NCI-H2029 (cell line): ENCODE data around the gene GPX4.
"Not testable (repeated sequence)": the region's sequence is repeated elsewhere in the genome, so short reads cannot be mapped to it uniquely, and the experiment has no call there.

ENCODE experiments used
- DNase-seq: peaks from one replicate; lab custom pipeline; 2025; lab: John Stamatoyannopoulos, UW

Gene GPX4

DNA sequence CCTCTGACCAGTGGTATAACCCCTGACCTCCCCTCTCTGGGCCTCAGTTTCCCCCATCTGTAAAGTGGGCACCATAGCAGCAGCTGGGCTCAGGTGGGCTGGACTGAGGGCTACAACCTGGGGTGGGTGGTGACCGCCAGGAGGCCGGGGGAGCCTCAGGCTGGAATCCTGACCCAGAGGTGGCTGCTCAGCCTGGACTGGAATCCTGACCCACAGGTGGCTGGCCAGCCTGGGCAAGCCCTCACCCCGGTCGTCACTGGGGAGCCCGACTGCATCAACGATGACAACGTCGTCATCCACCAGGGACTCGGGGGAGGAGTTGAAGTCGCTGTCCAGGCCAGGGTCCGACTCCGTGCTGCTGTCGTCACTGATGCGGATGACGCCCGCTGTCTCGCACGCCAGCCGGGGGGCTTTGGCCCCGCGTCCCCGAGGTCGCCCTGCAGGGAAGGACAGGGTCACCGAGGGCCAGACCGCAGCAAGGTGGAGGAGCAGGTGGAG lies 10.2 kb downstream of the GPX4 start:
- DNase-seq: no peak

DNA sequence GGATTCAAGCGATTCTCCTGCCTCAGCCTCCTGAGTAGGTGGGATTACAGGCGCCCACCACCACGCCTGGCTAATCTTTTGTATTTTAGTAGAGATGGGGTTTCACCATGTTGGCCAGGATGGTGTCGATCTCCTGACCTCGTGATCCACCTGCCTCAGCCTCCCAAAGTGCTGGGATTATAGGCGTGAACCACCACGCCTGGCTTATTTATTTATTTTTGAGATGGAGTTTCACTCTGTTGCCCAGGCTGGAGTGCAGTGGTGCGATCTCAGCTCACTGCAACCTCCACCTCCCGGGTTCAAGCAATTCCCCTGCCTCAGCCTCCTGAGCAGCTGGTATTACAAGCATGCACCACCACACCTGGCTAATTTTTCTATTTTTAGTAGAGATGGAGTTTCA lies 10.9 kb downstream of the GPX4 start:
- DNase-seq: not testable (repeated sequence)

DNA sequence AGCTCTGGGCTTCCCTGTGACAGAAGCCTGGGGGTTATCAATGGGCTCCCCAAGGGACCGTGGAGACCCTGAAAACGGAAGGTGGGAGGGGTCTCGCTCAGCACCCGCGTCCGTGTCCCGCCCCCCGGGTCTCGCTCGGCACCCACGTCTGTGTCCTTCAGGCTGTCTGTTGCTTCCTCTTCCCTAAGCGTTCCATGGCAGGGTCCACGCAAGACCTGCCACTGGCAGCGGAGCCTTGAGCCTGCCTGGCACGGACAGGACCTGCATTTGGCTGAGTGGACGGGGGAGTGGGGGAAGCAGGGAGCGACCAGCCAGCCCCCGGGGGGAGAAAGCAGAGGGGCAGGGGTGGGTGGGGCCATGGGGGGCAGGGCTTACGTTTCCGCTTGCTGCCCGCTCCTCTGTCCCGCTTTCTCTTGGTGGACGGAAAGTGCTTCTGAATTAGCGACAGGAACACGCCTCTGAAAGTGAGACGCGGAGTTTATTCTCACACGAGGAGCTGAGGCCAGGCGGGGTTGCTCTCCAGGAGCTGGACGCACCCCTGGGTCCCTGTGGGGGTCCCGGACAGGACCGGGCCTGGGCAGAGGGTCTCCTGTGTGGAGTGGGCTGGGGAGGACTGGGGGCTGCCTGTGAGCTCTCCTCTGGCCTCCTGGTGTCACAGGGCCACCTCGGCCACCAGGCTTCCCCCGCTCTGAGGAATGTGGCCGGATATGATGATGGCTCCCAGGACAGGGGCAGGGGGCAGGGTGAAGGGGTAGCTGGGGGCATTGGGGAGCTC lies 12.0 kb downstream of the GPX4 start:
- DNase-seq: no peak

DNA sequence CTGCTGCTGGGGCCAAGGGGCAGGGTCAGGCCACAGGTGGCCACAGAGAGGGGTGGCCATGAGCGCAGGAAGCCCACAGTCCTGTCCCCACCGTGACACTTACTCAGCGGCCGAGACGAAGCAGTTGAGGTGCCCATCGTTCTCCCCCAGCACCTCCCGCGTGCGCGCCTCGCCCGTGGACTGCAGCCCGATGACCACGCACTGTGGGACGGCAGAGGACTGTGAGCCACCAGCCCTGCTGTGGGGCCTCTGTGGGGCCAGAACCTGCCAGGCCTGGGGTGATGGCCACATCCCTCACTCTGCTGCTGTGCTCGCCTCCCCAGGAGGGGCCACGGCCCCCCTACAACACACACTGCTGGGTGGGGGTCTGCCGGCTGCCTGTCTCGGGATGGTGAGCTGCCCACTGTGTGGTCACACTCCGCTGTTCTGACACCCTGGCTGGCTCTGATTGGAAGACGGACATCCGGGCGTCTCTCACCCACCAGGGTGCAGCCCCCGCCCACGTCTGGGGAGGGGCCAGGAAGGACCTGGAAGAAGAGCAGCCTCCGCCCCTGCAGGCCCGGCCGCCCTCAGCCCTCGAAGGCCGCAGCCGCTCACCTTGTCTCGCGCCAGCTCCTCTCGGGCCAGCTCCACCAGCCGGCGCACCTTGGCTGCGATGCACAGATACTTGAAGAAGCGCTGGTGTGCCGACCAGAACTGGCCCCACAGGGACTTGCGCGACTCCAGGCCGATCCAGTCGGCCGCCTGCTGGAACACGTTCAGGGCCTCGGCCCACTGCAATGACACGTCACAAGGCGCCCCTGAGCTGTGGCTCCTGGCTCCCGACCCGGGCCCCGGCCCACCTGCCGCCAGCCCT lies 13.2 kb downstream of the GPX4 start:
- DNase-seq: no peak

DNA sequence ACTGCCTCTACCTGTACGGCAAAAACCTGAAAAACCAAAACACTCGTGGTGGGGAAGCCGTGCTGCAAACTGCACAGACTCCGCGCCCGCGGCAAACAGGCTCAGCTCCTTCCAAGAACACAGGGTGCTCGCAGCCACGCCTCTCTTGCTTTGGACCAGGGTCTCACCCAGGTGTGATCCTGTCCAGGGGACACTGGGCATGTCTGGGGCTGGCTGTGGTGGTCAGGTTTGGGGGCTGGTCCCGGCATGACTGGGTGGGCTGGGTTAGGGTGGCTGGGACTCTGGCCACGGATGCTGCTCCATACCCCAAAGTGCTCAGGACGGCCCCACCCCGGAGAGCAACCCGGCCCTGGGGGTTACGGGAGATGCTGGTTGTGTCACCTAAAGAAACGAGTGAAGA lies 13.9 kb downstream of the GPX4 start:
- DNase-seq: no peak

DNA sequence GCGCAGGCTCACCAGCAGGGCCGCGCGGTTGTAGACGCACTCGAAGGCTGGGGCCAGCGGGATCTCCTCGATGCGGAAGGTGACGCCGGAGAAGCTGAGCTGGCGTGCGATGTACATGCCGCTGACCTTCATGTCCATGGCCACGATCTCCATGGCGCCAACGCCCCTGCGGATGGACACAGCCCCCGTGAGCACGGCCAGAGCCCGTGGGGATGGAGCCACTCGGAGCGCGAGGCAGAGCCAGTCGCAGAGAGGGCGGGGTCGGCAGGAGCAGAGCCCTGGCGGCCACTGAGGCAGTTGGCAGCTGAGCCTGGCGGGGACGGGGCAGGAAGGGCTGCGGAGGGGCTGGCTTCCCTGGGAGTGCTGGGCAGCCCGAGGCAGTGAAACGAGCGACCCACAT lies 15.2 kb downstream of the GPX4 start:
- DNase-seq: no peak

DNA sequence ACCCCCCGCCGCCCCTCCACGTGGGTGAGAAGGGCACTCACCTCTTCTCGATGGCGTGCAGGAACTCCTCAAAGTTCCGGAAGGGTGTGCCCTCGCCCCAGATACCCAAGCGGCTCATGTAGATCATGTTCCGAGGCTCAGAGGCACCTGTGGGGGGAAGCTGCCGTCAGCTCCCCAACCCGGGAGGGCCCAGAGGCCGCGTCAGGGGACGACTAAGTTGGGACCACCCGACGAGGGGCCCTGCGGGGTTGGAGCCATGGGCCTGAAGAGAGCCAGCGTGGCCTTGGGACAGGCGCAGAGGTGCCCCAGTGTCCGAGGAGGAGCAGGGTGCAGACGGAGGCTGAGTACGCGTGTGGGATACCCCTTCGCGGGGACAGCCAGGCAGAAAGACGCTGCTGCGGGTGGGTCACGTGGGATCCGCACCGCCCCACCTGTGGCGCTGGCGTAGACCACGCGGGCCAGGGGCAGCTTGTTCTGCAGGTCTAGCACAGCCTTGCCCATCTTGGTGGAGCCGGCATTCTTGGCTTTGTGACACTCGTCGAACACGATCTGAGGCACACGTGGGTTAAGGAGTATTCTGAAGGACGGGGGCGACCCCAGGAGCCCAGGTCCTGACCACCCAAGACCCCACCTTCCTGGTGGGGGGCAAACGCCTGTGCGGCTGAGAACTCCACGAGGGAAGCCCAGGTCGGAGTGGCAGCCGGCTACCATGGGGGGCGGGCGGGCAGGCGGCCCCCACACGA lies 15.9 kb downstream of the GPX4 start:
- no peak for DNase-seq

DNA sequence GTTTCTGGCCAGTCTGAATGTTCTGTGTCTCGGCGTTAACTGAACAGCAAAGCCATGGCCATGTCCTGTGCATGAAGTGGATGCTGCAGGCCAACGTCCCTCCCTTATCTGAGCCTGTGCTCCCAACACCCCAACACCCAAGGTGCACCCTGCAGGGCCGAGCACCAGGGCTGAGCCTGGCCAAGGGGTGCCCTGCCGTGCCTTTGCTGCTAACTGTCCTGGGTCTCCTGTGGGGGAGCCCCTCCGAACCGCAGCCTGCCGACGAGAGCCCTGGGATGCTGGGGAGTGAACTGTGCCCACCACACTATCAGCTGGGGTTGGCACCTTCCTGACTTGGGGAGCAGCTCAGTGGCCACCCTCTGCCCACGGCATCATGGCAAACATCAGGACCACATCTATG lies 17.6 kb downstream of the GPX4 start:
- no peak for DNase-seq

DNA sequence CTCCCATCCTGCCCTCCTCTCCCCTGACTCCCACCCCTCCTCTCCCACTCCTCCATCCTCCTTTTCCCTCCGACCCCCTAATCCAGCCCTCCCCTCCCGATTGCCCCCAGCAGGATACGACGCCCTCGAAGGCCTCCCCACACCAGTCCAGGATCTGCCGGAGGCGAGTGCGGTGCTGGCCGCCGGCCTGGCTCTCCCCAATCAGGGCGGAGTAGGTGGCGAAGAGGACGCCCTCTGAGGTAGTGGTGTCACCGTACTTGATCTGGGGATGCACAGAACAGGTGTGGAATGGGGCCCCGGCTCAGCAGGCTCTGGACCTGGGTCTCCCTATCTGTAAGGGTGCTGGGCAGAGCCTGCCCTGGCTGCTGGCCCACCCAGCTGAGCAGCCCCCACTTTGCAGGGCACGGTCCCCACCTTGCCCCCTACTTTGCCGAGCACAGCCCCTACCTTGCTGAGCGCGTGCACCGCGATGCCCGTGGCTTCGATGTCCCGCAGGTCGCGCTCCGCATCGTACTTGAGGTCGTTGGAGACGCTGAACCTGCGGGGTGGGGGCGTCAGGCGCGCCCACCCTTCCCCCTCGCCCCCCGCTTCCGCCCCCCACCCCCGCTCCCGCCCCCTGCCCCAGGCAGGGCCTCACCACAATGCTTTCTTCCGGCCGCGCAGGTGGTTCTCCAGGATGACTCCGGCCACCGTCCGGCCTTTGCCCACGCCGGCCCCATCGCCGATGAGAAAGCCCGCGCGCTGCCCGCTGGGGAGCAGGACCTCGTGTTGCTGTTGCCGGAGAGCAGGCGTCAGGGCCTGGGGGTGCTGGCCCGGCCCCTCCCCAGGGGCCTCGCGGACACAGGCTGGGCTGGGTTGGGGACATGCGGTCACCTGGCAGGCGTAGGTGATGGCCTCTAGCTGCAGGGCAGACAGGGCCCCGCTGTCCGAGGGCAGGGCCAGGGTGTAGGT lies 18.5 kb downstream of the GPX4 start:
- DNase-seq: no peak

DNA sequence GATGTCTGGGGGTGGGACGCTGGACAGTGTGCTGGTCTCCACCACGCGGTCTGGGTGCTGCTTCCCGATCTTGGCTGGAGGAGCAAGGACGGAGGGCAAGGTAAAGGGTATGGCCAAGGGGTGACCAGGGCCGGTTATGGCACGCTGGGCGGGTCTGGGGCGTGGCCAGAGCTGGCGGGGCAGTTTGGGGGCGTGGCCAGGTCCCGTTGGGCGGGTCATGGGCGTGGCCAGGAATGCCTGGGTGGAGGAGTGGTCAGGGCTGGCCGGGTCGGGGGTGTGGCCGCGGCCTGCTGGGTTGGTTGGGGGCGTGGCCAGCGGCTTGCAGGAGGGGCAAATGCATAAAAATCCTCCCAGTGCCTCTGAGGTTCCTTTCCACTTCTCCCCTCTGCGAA lies 19.2 kb downstream of the GPX4 start:
- DNase-seq: no peak

DNA sequence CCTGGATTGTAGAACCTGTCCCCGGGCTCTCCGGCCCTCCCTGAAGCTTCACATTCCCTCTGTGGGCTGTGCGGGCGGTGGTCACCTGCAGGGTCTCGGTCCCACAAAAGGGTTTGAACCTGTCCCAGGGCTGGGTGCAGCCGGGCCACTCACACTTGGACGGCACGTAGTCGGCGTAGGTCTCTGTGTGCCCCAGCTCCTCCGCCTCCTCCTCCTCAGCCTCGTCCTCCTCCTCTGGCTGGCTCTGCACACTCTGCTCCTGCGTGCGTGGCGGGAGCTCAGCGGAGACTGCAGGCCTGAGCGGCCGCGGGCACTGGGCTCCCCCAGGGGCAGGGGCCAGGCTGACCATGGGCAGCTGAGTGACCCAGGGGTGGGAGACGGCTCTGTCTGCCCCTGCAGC lies 19.6 kb downstream of the GPX4 start:
- DNase-seq: no peak

DNA sequence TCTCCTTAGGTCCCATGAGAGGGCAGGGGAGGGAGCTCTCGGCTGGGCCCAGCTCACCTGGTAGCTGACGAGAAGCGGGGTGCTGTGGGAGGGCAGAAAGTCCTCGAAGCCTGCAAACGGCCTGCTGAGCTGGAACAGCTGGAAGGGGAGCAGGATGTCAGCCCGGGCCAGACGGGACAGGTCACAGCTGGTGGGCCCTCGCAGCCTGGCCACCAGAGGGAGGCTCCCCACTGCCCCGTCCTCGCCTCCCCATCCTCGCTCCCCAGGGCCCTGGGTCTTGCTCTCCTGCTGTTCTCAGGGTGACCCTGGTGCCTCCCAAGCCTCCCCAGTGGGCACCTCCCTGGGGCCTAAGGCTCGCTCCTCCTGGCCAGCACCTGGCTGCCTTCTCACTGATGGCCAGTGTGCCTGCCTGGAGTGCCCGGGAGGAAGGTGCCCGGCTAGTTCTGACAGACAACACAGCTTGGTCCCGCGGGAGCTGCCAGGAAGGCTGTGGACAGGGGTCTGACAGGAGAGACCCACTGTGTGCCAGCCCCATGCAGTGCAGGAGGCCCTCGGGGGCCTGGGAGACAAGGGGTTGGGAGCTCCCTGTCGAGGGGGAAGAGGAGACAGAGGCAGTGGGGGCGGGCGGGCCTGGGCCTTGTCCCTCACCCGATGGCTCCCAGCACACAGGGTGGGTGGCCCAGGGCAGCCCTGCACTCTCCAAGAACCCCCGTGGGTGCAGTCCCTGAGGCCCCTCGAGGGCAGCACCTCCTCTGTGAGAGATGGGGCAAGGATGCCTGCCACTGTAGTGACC lies 20.3 kb downstream of the GPX4 start:
- DNase-seq: no peak

DNA sequence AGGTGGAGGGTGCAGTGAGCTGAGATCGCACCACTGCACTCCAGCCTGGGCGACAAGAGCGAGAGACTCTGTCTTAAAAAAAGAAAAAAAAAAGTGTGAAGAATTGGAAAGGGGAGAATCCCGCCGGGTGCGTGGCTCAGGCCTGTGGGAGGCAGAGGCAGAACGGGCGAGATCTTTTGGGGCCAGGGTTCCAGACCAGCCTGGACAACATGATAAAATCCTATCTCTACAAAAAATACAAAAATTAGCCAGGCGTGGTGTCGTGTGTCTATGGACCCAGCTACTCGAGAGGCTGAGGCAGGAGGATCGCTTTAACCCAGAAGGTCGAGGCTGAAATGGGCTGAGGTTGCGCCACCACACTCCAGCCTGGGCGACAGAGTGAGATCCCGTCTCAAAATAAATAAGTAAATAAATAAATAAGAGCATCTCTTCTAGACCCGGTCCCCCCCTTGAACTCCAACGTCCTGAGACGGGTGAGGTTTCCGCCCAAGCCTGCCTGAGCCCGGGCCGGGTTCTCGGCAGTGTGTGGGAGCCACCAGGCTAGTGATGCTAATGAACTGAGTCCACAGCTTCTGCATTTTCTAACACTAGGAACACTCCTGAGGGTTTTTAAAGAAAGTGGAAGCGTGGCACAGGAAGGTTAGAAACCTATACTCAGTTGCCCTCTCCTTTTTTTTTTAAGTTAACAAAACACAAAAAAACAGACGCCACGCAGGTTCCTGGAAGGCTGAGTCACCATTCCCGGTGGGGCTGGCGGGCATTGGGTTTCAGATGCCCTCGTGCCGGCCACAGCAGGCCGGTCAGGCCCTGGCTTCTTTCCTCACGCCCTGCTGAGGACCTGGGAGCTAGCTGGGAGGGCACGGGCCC lies 22.0 kb downstream of the GPX4 start:
- DNase-seq: no peak

DNA sequence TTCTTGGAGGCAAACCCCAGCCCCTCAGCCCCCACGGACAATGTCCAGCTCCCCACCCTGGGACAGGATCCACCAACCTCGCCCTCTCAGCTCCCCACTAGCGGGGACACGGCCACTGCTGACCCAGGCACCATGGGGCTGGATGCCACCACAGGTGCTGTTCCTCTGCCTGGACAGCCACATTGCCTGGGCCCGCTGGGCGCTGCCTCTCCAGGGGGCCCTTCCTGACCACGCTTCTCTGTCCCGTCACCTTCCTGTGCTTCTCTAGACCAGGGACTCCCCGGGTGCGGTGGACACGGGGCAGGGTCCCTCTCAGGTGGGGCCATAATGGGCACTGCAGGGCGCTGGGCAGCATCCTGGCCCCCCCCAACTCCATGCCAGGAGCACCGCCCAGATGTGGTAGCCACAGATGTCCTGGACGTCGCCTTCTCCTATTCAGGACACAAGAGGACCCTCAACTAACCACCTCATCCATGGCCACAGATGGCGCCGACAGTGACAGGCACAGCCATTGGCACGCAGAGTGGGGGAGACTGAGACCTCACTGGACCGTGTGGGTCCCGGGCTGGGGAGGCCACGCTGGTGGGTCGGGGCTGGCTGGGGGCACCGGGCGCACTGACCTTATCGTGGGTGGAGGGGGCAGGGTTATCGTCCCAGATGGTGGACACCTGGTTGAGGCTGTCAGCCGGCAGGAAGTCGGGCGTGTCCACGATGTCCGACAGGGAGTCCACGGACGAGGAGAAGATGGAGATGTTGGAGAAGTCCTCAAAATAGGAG lies 23.4 kb downstream of the GPX4 start:
- DNase-seq: no peak

DNA sequence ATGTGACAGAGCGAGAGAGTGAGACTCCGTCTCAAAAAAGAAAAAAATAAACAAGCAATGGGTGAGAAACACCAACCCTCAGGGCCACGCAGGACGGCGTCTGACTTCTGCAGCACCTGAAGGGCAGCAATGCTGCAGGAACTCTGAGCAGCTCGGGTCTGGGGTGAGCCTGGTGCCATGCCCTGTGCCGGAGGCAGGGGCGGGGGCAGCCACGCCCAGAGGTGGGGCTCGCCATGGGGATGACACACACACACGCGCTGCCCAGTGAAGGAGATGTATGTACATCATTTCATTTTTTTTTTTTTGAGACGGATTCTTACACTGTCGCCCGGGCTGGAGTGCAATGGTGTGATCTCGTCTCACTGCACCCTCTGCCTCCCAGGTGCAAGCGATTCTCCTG lies 24.3 kb downstream of the GPX4 start:
- DNase-seq: no peak

DNA sequence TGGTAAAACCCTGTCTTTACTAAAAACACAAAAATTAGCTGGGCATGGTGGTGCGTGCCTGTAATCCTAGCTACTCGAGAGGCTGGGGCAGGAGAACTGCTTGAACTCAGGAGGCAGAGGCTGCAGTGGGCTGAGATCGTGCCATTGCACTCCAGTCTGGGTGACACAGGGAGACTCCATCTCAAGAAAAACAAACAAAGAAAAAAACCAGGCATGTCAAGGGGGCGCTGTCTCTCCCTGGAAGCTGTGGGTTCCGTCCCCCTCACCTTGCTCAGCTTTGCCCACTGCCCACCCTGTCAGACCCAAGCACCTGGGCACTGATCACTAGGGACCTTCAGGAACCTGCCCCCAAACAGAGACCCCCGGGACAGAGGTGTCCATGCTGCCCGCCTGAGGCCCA lies 25.3 kb downstream of the GPX4 start:
- DNase-seq: not testable (repeated sequence)

DNA sequence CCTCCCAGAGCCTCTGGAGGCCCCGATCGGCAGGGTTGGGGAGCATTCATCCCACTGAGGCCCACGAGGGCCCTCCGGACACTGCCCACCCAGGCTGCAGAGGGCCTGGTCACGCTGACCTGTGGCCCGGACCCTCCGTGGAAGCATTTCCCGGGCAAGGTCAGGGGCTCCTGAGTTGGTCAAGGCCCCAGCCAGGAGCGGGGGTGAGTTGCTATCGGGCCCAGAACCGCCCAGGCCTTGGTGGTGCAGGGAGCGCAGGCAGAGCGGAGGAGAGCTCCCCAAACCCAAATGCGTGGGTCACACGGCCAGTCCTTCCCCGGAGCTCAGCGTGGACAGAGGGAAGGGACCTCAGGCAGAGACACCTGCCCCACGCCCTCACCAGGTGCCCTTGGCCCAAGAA lies 25.7 kb downstream of the GPX4 start:
- no peak for DNase-seq

DNA sequence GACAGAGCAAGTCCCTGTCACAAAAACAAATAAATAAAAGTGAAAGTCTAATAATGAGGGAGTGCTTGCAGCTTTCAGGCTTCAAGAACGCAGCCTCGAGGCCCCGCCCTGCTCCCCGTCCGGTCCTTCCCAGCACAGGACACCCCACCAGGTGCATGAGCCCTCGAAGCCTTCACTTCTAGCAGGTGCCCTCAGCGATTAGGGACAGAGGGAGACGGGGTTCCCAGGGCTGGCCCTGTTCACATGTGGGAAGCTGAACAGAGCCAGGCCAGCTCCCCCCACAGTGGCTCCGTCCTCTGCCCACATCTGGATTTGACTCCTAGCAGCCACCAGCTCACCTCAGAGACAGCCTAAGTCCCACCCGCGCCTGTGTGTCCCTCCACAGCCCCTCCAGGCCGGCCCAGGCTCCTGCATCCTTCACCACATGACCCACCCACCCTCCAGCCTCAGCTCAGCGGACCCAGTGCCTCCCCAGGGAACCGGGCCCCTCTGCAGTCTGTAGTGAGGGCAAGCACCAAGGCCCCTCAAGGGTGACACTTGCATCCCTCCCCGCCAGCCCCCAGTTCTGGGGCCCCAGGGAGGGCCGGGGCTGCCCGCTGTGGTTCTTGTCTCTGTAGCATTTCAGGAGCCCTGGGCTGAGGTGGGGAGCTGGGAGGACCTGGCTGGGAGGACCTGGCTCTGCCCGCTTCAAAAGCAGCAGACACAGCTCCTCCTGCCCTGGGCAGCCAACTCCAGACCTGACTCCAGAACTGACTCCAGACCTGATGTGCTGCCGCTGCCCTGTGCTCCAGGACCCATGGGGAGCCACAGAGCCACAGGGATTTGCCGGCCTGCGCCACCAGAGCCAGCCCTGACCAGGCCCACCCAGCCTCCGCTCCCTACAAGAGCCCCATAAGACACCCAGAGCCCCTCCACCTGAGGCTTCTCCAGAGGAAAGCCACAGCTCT lies 27.2 kb downstream of the GPX4 start:
- no peak for DNase-seq
